HG03432 (cell line): ENCODE results near the gene C16orf96.

Experiments used
- ATAC-seq: cut with Tn5 transposase; IDR thresholded peaks from one replicate; pipeline ENCODE4 v1.9.1; 2021; ENCODE audit warnings: mild to moderate bottlenecking, moderate library complexity; ENCODE audit not compliant: unreplicated experiment

Gene C16orf96

GRCh38 chr16:4556112-4556511 is at the start of gene C16orf96:
Gene C16orf96 (plus strand): TSS chr16:4556340. CDS start chr16:4556490, 150 bp downstream.
- ATAC-seq = no peak

GRCh38 chr16:4506450-4506849 is 49.7 kb upstream of the C16orf96 start:
- peak; percentile 67 for ATAC-seq

- ATAC-seq = no peak
Measured at GRCh38 chr16:4507588-4508345, 48.4 kb upstream of the C16orf96 start.

GRCh38 chr16:4508806-4509205 is 47.3 kb upstream of the C16orf96 start:
- no peak for ATAC-seq

- ATAC-seq = no peak
Measured at GRCh38 chr16:4509420-4509819, 46.7 kb upstream of the C16orf96 start.

- no peak for ATAC-seq
Measured at GRCh38 chr16:4510131-4510530, 46.0 kb upstream of the C16orf96 start.

- ATAC-seq = no peak
Measured at GRCh38 chr16:4510747-4511426, 45.3 kb upstream of the C16orf96 start.

GRCh38 chr16:4511441-4512082 is 44.6 kb upstream of the C16orf96 start:
- ATAC-seq = no peak

GRCh38 chr16:4512473-4512872 is 43.7 kb upstream of the C16orf96 start:
- ATAC-seq = no peak

GRCh38 chr16:4513086-4513860 is 42.9 kb upstream of the C16orf96 start:
- no peak for ATAC-seq

- ATAC-seq = no peak
Measured at GRCh38 chr16:4513881-4514280, 42.3 kb upstream of the C16orf96 start.

- ATAC-seq = no peak
Measured at GRCh38 chr16:4514606-4515005, 41.5 kb upstream of the C16orf96 start.

GRCh38 chr16:4515611-4516233 is 40.4 kb upstream of the C16orf96 start:
- ATAC-seq = peak; percentile 70

- ATAC-seq = no peak
Measured at GRCh38 chr16:4517812-4518680, 38.1 kb upstream of the C16orf96 start.

- no peak for ATAC-seq
Measured at GRCh38 chr16:4519274-4520058, 36.7 kb upstream of the C16orf96 start.

GRCh38 chr16:4520913-4521312 is 35.2 kb upstream of the C16orf96 start:
- no peak for ATAC-seq

- ATAC-seq = no peak
Measured at GRCh38 chr16:4522051-4522581, 34.0 kb upstream of the C16orf96 start.

- no peak for ATAC-seq
Measured at GRCh38 chr16:4523686-4524085, 32.5 kb upstream of the C16orf96 start.

- ATAC-seq = no peak
Measured at GRCh38 chr16:4524571-4524970, 31.6 kb upstream of the C16orf96 start.
